Measurements from ENCODE around the gene ZNF195. TPM values are rescaled to one million over a fixed set of nuclear protein-coding genes. Genes with fewer than 3 reads are reported as not detected.

The ZNF195 gene
- total and polyA plus RNA-seq, 2 of the 8 experiments (the other 6 are each of a cell fraction or from before 2014, with no cell fraction given), result 23.9 to 88.6 TPM

DNA sequence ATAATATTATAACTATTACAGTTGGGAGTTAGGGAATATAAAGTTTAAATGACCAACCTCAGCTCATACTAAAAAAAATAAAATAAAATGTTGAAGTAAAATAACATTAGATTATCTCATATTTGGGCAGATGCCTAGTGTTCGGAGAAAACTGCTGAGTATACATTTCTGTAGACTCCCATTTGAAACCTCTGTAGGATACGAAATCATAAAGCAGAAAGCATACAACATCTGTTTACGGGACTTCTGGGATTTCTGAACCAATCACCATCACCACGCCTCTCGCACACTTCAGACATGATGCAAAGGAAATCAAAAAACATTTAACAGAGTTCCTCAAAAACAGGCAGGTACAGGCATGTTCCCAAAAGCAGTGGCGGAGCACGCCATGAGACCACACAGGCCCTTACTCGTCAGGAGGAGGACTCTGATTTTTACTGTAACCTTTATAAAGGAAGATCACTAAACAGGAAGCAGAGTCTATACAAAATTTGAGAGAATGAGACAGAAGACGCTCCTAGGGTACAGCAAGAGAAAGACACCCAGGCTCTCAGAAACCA is 8.6 kb downstream of the ZNF195 start (continued):
- TF ChIP-seq RAD21 (IDR thresholded peaks at IDR 0.05 in 1 of 2, conservative IDR thresholded peaks at IDR 0.05 in 1 of 2; ENCODE audit: low read depth in 2 of 2, low read length in 2 of 2), result no peak
- TF ChIP-seq KDM5A (IDR thresholded peaks at IDR 0.05; ENCODE audit: low read length), result no peak

Measured in H1 (cell line).